C4-2B (cell line): ENCODE measurements around the gene SUGP1.

Source experiments
- ZFX ChIP-seq: fragments of 450-650 bp; IDR thresholded peaks from 2 replicates; pipeline ENCODE4 v1.6.1; 2017
- TF ChIP-seq, protein P1 (sequence below): fragments of 450-650 bp; conservative IDR thresholded peaks from 2 replicates; pipeline ENCODE4 v1.5.1; 2017; ENCODE audit warnings: mild to moderate bottlenecking

DNA sequence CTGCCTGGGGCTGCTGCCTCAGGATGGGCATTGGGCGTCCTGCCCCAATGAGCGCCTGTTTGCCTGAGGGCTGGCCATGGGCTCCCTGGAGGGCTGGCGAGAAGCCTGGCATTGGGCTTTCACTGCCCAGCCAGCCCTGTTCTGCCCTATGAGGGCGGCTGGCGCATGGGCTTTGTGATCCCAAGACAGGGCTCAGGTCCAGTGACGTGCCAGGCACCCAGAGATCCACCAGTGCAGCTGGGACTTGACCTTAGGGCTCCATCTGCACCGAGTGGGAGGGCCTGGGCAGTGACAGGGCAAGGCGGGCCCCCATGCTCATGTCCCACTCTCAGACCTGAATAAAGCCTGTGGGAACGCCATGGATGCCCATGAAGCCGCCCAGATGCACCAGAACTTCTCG lies 34.6 kb upstream of the SUGP1 start:
- TF ChIP-seq, protein P1, sequence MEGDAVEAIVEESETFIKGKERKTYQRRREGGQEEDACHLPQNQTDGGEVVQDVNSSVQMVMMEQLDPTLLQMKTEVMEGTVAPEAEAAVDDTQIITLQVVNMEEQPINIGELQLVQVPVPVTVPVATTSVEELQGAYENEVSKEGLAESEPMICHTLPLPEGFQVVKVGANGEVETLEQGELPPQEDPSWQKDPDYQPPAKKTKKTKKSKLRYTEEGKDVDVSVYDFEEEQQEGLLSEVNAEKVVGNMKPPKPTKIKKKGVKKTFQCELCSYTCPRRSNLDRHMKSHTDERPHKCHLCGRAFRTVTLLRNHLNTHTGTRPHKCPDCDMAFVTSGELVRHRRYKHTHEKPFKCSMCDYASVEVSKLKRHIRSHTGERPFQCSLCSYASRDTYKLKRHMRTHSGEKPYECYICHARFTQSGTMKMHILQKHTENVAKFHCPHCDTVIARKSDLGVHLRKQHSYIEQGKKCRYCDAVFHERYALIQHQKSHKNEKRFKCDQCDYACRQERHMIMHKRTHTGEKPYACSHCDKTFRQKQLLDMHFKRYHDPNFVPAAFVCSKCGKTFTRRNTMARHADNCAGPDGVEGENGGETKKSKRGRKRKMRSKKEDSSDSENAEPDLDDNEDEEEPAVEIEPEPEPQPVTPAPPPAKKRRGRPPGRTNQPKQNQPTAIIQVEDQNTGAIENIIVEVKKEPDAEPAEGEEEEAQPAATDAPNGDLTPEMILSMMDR: no peak
- TF ChIP-seq ZFX: no peak
